ENCODE data around the gene AHDC1. TPM values are rescaled to one million over a fixed set of nuclear protein-coding genes. Genes with fewer than 3 reads are reported as not detected.
A peak's percentile ranks its signal among the peaks of the same experiment; 100 is the strongest.
"Not testable (repeated sequence)": the region's sequence is repeated elsewhere in the genome, so short reads cannot be mapped to it uniquely, and the experiment has no call there.

The AHDC1 gene
- total RNA-seq, 1 experiment from 2014 or later = 20.4 TPM

GRCh38 chr1:27519331-27520258, 84.3 kb downstream of the AHDC1 start:
- DNase-seq (ENCODE audit: low spot score) = peak; percentile 71

- DNase-seq (ENCODE audit: low spot score) = no peak
Measured at GRCh38 chr1:27518808-27519207, 85.1 kb downstream of the AHDC1 start.

DNA sequence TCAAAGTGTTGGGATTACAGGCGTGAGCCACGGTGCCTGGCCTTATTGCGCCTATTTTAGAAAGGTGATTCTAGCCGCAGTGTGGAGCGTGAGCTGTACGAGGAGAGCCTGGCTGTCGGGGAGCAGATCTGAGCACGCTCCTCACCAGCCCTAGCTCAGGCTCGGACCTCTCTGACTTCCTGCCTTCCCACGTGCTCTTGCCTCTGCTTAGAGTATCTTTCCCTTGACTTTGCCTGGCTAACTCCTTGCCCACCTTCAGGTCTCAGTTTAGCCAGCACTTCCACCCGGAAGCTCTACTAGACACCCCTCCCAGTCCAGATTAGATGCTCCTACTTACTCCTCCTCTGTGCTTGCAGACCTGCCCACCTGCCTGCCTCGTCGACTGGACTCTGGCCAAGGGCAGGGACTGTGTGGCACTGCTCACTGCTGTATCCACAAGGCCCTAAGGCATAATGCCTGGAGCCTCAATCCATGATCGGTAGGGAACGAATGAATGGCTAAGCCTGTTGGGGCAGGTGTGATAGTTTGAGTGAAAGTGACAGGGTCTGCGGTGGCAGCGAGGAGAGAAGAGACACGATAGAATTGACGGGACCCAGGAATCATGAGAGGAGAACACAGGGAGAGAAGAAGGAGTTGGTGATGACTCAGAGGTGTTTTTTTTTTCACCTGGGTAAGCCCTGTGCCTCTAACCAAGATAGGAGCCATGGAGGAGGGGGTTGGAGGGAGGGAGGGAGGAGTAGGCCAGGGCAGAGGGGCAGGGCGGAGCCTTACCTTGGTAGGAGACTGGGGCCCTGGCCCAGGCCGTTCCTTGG, 85.8 kb downstream of the AHDC1 start:
- peak; percentile 86 for DNase-seq (ENCODE audit: low spot score)

DNA sequence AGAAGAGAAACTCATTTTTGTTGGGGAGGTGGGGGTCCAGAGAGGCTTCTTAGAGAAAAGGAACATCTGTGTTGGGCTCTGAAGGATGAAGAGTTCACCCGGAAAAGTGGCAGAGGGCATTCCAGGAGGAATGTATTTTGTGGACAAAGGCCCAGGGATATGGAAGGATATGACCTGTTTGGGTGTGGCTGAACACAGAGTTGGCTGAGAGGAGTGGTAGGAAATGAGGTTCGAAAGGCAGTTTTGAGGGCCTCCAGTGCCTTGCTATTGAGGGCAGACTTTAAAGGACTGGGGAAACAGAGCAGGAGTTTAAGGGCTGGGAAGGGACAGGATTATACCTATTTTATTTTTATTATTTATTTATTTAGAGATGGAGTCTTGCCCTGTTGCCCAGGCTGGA, 86.6 kb downstream of the AHDC1 start:
- DNase-seq (ENCODE audit: low spot score) = no peak

GRCh38 chr1:27515626-27516025, 88.3 kb downstream of the AHDC1 start:
- DNase-seq (ENCODE audit: low spot score) = no peak

- no peak for DNase-seq (ENCODE audit: low spot score)
Measured at GRCh38 chr1:27513958-27514357, 90.0 kb downstream of the AHDC1 start.

DNA sequence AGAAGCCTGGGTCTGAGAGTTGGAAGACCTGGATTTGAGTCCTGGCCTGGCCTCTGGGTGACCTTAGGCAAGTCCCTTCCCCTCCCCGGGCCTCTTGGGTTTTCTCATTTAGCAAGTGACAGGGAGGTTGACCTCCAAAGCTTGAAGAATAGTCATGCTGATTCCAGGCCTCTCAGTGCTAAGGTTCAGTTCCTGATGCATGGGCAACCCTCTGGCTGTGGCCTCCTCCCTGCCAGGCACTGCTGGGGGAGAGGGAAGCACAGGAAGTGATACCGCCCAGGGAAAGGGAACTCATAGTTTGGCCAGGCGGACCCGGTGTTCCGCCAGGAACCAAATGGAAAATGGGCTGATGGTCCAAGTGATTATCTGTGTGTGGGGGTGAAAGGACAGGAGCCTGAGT, 90.4 kb downstream of the AHDC1 start:
- no peak for DNase-seq (ENCODE audit: low spot score)

DNA sequence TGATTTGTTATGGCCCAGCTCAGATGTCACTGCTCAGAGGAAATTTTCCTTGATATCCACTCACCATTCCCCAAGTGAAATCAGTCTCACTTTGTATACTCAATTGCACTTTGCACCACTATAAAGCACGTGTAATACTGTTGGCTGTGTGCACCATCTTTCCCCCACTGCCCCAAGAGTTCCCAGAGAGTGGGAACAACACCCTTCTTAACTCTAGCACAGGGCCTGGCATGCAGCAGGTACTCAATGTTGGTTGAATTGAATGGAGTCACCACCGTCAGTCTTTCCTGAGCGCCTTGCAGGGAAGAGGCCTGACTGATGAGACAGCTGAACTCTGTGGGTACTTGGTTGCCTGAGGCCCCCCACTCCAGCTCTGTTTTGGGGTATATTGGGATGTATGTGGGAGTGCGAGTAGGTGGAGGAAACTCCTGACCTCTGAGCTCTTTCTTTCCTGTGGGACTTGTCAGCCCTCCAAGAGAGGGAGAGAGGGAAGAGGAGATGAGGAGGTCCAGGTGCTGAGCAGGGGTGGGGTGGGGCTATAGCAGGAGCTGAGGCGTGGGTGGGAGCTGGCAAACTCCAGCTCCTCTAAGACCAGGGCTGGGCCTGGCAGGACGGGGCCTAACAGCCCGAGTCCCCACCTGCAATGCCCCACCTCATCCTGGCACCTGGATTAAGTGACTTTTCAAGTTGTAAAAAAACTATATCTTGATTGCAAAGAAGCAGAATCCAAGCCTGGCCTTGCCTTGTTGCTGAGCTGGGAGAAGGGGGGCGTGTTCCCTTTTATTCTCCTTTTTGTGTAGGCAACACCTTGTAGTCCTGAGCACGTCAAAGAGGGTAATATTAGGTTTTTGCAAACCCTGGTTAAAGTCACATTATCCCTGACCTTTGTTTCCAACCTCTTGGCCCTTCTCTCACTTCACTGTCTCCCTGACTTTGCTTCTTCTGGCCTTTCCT, 94.5 kb downstream of the AHDC1 start:
- DNase-seq (ENCODE audit: low spot score) = no peak

DNA sequence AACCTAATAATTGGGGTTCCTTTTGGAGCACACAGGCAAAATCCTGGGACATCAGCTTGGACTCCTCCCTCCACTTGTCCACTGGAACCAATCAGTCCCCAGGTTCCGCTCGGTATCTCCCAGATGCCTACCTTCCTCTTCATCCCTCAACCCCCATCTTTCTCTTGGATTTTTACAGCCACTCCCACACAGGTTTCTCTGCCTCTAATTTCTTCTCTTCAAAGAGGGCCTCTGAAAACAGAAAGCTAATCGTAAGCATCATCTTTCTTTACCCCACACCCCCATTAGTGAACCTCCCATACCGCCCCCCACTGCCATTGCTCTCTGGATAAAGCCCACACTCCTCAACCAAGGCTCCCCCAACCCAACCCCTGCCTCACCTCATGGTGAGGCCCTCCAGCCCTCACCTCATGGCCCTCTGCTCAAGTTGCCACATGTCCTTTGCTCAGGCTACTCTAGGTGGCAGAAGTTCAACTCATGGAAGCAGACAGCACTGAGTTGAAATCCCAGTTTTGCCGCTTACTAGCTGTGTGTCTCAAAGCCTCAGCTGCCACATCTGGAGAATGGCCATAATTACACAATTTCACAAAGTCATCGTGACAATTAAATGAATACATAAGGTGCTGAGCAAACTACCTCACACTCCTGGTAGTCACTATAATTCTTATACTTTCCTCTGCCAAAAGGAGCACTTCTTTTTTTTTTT, 95.8 kb downstream of the AHDC1 start:
- DNase-seq (ENCODE audit: low spot score) = peak; percentile 34

- DNase-seq (ENCODE audit: low spot score) = no peak
Measured at GRCh38 chr1:27506703-27507102, 97.2 kb downstream of the AHDC1 start.

- DNase-seq (ENCODE audit: low spot score) = no peak
Measured at GRCh38 chr1:27505420-27505680, 98.6 kb downstream of the AHDC1 start.

GRCh38 chr1:27504588-27505419, 99.1 kb downstream of the AHDC1 start:
- DNase-seq (ENCODE audit: low spot score) = no peak

DNA sequence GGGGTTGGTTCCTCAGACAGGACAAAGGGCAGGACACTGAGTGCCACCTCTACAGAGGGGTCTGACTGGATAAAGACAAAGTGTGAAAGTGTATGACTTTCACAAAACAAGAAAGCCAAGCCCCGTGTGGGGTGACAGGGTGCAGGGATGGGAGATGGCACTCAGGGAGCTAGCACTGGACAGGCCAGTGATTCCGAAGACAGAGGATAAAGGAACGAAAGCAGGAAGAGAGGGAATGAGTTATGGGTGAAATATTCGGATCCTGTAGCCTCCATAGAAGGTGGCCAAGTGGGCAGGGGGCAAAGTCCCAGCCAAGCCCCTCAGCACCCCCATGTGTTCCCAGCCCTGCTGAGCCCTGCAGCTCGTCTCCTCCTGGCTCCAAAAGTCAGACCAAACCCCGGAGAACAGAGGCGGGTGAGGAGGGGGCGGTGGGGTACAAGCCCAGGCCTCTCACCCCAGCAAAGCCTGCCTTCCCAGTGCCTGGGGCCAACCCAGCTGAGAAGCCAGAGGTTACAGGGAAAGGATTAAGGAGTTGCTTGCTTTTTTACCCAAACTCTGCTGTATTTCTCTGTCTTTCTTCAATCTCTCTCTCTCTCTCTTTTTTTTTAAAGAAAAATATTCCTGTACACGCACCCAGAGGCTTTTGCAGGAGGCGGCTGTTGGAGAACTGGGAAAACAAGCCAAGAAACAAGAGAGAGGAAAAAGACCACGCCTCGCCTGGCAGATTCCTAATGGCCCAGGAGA, 99.9 kb downstream of the AHDC1 start:
- no peak for DNase-seq (ENCODE audit: low spot score)

GRCh38 chr1:27503033-27503432, 100.9 kb downstream of the AHDC1 start:
- DNase-seq (ENCODE audit: low spot score) = no peak

DNA sequence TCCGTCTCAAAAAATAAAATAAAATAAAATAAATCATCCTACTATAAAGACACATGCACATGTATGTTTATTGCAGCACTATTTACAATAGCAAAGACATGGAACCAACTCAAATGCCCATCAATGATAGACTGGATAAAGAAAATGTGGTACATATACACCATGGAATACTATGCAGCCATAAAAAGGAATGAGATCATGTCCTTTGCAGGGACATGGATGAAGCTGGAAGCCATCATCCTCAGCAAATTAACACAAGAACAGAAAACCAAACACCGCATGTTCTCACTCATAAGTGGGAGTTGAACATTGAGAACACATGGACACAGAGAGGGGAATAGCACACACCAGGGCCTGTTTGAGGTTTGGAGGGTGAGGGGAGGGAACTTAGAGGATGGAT, 102.8 kb downstream of the AHDC1 start:
- not testable (repeated sequence) for DNase-seq (ENCODE audit: low spot score)

DNA sequence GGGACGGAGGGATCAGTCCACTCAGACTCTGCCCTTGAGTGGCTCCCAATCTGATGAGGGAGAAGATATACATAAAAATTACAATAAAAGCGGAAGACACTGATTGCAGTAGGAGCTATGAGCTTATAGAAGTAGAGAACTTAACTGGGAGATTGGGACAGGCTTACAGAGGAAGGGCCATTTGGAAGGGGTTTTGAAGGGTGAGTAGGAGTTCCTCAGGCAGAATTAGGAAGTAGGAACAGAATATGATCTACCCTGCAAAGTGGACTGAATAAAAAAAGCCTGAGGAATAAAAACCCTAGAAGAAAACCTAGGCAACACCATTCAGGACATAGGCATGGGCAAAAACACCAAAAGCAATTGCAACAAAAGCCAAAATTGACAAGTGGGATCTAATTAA, 104.8 kb downstream of the AHDC1 start:
- no peak for DNase-seq (ENCODE audit: low spot score)

- no peak for DNase-seq (ENCODE audit: low spot score)
Measured at GRCh38 chr1:27496604-27497155, 107.3 kb downstream of the AHDC1 start.

- DNase-seq (ENCODE audit: low spot score) = no peak
Measured at GRCh38 chr1:27492796-27493195, 111.1 kb downstream of the AHDC1 start.
